Stomach (tissue), 9 donors: ENCODE results near the gene SLC24A4. TPM values are rescaled to one million over a fixed set of nuclear protein-coding genes. Genes with fewer than 3 reads are reported as not detected.

ENCODE experiments used
- DNase-seq, 2 donors: peaks; one replicate each; pipeline versions ENCODE4 v3.0.0 to v3.0.0-alpha.2; 2013 to 2019
- H3K27ac ChIP-seq, 5 donors: fragments of 200-600 bp in 4 of 5; sonication (generic) in 4 of 5; one replicate each; pipeline ENCODE4 v1.5.1; 2013 to 2019; ENCODE audit warnings: mild to moderate bottlenecking in 1 of 5, moderate library complexity in 1 of 5
- H3K27me3 ChIP-seq, 3 donors: fragments of 200-600 bp; sonication (generic); one replicate each; pipeline ENCODE4 v1.5.1; 2017 to 2019; ENCODE audit warnings: mixed run types in 1 of 3
- H3K36me3 ChIP-seq, 4 donors: fragments of 200-600 bp; sonication (generic); 1 replicate in 3 of 4; 2 replicates in 1 of 4; pipeline ENCODE4 v1.5.1; 2016 to 2019
- H3K4me1 ChIP-seq, 4 donors: fragments of 200-600 bp; sonication (generic); one replicate each; pipeline ENCODE4 v1.5.1; 2016 to 2019
- H3K4me3 ChIP-seq, 4 donors: fragments of 200-600 bp; sonication (generic) in 3 of 4; one replicate each; pipeline ENCODE4 v1.5.1; 2016 to 2019; ENCODE audit warnings: mild to moderate bottlenecking in 1 of 4
- H3K9me3 ChIP-seq, 4 donors: fragments of 200-600 bp; sonication (generic); one replicate each; pipeline ENCODE4 v1.5.1; 2016 to 2019
- CTCF ChIP-seq, 7 experiments: fragments of 450-650 bp in 4 of 7; fragments of 200-600 bp in 3 of 7; sonication (generic) in 3 of 7; IDR thresholded peaks; one replicate each; pipeline ENCODE4 v1.5.1; 2016 to 2019; ENCODE audit warnings: antibody characterized with exemption in 7 of 7, control low read depth in 2 of 7, mild to moderate bottlenecking in 1 of 7
- EP300 ChIP-seq: sonication (generic); formaldehyde crosslinking; IDR thresholded peaks from one replicate; pipeline ENCODE4 v1.6.1; 2017; ENCODE audit warnings: antibody characterized with exemption
- POLR2A ChIP-seq, 4 donors: fragments of 450-650 bp; IDR thresholded peaks; one replicate each; pipeline ENCODE4 v1.6.1; 2016; ENCODE audit warnings: antibody characterized with exemption in 4 of 4, control low read depth in 2 of 4, mild to moderate bottlenecking in 1 of 4, moderate library complexity in 1 of 4
- POLR2AphosphoS5 ChIP-seq, 3 donors: sonication (generic); formaldehyde crosslinking; IDR thresholded peaks; one replicate each; pipeline ENCODE4 v1.6.1; 2016; ENCODE audit warnings: antibody characterized with exemption in 3 of 3
- WGBS, 5 donors: extraction: QIAGEN DNeasy Blood & Tissue Kit in 3 of 5; methylation state at CpG; one replicate each; pipeline versions ENCODE4 v1.1.5 to v1.1.7; 2013 to 2018; 5-methylcytosine and 5-hydroxymethylcytosine counted together
- intact Hi-C: fragments of 100-400 bp; cut with DNase I; formaldehyde crosslinking; loops from one replicate; pipeline ENCODE4 v1.15.1; 2023; ENCODE audit warnings: low total_unique reads
- polyA plus RNA-seq, 3 donors: library from polyadenylated mRNA; stranded (reverse); fragments of 200-250 nt; gene quantifications; one replicate each; pipeline ENCODE4 v1.2.3, GENCODE V29; 2013
- total RNA-seq, 5 donors: library from RNA; depleted of rRNA; stranded (reverse); fragments of >200 nt; gene quantifications; one replicate each; pipeline versions ENCODE4 v1.1.0 to v1.2.3, GENCODE V29; 2014 to 2016
- donor health status: healthy with polysubstance abuse.
- donor health status: Bipolar disorder and iron deficiency.
- donor health status: healthy.

SLC24A4 gene
- total and polyA plus RNA-seq, 8 donors, result 0.08 to 0.92 (median 0.38) TPM; not detected in 4

GRCh38 chr14:92386165-92386564 lies 63.2 kb downstream of the SLC24A4 start:
- intact Hi-C loops, result no loop called here
- Histone ChIP-seq H3K4me1 (no peaks in the 10 kb centered on the region), H3K9me3 (peaks cover 0 to 5% (median 2%) of the 10 kb centered on the region in 4 donors), H3K27me3 (peaks cover 0 to 10% (median 0%) of the 10 kb centered on the region in 3 donors), H3K4me3 (no peak overlapping the region), H3K36me3 (no peaks in the 10 kb centered on the region), H3K27ac (peak overlapping the region in 1 of 5 donors; percentile 62)
- TF ChIP-seq CTCF (IDR thresholded peaks at IDR 0.05), result no peak
- no peak for TF ChIP-seq EP300
- TF ChIP-seq POLR2A (IDR thresholded peaks at IDR 0.05), result no peak
- TF ChIP-seq POLR2AphosphoS5 (IDR thresholded peaks at IDR 0.05), result no peak
- 84 to 90% (median 90%) methylated on average over 5 of the region's 5 CpGs for WGBS, 5 donors
- DNase-seq, result no peak

DNA sequence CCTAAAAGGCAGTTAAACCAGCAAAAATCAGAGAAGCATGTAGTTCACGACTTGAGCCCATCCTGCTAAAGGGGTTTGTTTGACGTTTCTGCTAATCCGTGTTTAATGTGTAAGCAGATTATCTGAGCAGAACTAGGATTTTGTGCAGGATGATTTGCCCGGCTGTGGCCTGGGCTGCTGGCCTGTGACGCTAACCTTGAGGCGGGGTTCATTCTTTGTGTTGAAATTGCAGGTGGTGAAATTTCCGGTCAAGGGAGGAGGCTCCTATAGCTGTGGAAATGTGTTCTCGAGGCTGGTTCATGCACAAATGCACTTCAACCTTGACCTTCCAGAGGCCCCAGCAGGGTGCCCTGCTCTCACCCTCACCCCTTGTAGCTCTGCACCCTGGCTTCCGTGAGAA lies 63.7 kb downstream of the SLC24A4 start:
- Histone ChIP-seq H3K27ac (peak overlapping the region in 2 of 5 donors; percentile 39 to 62), H3K9me3 (peaks cover 0 to 5% (median 2%) of the 10 kb centered on the region in 4 donors), H3K4me1 (no peaks in the 10 kb centered on the region), H3K27me3 (peaks cover 0 to 10% (median 0%) of the 10 kb centered on the region in 3 donors), H3K4me3 (no peak overlapping the region), H3K36me3 (no peaks in the 10 kb centered on the region)
- intact Hi-C loops, result no loop called here
- 24 to 55% (median 36%) methylated on average over 8 to 9 of the region's 9 CpGs for WGBS, 5 donors
- TF ChIP-seq CTCF (IDR thresholded peaks at IDR 0.05) (no peak), POLR2AphosphoS5 (IDR thresholded peaks at IDR 0.05) (no peak), EP300 (no peak), POLR2A (IDR thresholded peaks at IDR 0.05) (no peak)
- DNase-seq, result peak in 1 of 2 donors; percentile 28

DNA sequence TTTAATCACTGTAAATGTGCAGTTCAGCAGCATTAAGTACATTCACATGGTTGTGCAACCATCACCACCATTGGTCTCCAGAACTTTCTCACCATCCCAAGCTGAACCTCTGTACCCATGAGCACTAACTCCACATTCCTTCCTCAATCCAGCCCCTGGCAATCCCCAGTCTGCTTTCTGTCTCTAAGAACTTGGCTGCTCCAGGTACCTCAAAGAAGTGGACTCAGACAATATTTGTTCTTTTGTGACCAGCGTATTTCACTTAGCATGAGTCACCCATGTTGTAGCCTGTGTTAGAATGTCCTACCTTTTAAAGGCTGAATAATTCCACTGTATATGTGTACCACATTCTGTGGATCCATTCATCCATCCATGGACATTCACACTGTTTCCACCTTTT lies 64.6 kb downstream of the SLC24A4 start:
- WGBS, 5 donors, result 50 to 79% (median 60%) methylated on average over 1 of the region's 1 CpG
- DNase-seq, result no peak
- intact Hi-C loops, result no loop called here

GRCh38 chr14:92389598-92390158 lies 66.7 kb downstream of the SLC24A4 start:
- TF ChIP-seq EP300, result no peak
- TF ChIP-seq CTCF (IDR thresholded peaks at IDR 0.05), result no peak
- no peak for TF ChIP-seq POLR2AphosphoS5 (IDR thresholded peaks at IDR 0.05)
- TF ChIP-seq POLR2A (IDR thresholded peaks at IDR 0.05), result no peak
- peaks cover 0 to 5% (median 2%) of the 10 kb centered on the region in 4 donors for H3K9me3 ChIP-seq
- intact Hi-C loops, result no loop called here
- no peaks in the 10 kb centered on the region for H3K4me1 ChIP-seq
- 66 to 75% (median 72%) methylated on average over 12 of the region's 12 CpGs for WGBS, 5 donors
- H3K27ac ChIP-seq, result no peak overlapping the region
- peak in 1 of 2 donors; percentile 9 for DNase-seq
- no peaks in the 10 kb centered on the region for H3K36me3 ChIP-seq
- H3K4me3 ChIP-seq, result no peak overlapping the region
- peaks cover 0 to 10% (median 0%) of the 10 kb centered on the region in 3 donors for H3K27me3 ChIP-seq

More for the DNA sequence above, 64.6 kb downstream of the SLC24A4 start:
- peaks cover 0 to 5% (median 2%) of the 10 kb centered on the region in 4 donors for H3K9me3 ChIP-seq
- no peaks in the 10 kb centered on the region for H3K4me1 ChIP-seq
- H3K27ac ChIP-seq, result no peak overlapping the region
- peaks cover 0 to 10% (median 0%) of the 10 kb centered on the region in 3 donors for H3K27me3 ChIP-seq
- no peaks in the 10 kb centered on the region for H3K36me3 ChIP-seq
- no peak overlapping the region for H3K4me3 ChIP-seq
- TF ChIP-seq CTCF (IDR thresholded peaks at IDR 0.05), result no peak
- no peak for TF ChIP-seq POLR2A (IDR thresholded peaks at IDR 0.05)
- TF ChIP-seq POLR2AphosphoS5 (IDR thresholded peaks at IDR 0.05), result no peak
- TF ChIP-seq EP300, result no peak
